AG09319 (cell line): Measurements from ENCODE around the gene CISTR.

Experiments used
- DNase-seq: peaks from one replicate; pipeline ENCODE4 v3.0.0-alpha.2; 2010; ENCODE audit warnings: low read depth; ENCODE audit errors: extremely low read depth
- TF ChIP-seq, protein P1 (sequence below): IDR thresholded peaks from 2 replicates; pipeline ENCODE4 v1.5.1; 2011; ENCODE audit warnings: low read depth, mild to moderate bottlenecking, inconsistent platforms, low read length, moderate library complexity

Gene CISTR

DNA sequence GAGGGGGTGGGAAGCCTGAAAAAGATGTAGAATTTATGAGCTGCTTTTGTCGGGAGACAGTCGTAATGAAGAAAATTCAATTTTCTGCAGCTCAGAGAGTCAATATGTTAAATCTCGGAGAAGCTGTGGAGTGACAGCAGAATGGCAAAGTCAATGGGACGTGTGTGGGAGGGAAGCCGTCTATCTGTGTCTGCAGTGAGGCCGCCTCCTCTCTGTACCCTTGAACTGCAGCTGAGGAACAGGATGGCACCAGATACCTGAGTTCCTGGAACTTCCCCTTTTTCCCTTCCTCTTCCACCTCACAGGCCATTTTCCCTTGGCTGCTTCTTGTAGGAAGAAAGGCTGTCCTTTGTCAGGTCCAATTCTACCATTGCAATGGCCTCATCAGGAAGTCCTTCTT, 15.2 kb downstream of the CISTR start:
- TF ChIP-seq, protein P1, sequence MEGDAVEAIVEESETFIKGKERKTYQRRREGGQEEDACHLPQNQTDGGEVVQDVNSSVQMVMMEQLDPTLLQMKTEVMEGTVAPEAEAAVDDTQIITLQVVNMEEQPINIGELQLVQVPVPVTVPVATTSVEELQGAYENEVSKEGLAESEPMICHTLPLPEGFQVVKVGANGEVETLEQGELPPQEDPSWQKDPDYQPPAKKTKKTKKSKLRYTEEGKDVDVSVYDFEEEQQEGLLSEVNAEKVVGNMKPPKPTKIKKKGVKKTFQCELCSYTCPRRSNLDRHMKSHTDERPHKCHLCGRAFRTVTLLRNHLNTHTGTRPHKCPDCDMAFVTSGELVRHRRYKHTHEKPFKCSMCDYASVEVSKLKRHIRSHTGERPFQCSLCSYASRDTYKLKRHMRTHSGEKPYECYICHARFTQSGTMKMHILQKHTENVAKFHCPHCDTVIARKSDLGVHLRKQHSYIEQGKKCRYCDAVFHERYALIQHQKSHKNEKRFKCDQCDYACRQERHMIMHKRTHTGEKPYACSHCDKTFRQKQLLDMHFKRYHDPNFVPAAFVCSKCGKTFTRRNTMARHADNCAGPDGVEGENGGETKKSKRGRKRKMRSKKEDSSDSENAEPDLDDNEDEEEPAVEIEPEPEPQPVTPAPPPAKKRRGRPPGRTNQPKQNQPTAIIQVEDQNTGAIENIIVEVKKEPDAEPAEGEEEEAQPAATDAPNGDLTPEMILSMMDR = no peak
- no peak for DNase-seq

DNA sequence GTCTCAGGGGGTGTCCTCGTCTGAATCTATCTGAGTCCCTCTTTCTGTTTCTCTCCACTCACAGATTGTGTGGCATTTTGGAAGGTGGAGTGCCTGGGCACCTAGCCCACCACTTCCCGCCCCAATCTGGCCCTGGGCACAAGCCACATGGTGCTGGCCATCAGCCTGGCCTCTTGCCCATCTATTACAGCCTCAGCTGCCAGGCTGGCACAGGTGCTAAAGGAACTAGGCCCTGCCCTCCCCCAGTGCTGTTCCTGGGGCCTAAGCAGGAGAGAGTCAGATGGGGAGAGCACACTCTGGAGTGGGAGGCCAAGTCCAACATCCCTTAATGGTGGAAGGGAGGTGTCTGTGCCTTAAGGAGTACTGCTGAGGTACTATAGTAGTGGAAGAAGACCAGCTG, 16.2 kb downstream of the CISTR start:
- DNase-seq = no peak
- TF ChIP-seq, protein P1 = no peak

DNA sequence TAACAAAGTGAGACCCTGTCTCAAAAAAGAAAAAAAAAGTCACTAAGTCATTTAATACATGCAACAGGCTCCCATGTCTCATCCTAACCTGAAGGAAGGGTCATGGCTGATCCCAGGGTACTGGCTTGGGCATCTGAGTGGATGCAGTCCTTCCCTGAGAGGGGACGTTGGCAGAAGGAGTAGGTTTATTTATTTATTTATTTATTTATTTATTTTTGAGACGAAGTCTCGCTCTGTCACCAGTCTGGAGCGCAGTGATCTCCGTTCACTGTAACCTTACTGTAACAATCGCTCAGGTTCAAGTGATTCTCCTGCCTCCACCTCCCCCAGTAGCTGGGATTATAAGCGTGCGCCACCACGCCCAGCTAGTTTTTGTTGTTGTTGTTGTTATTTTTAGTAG, 17.4 kb downstream of the CISTR start:
- DNase-seq = no peak
- TF ChIP-seq, protein P1 = no peak

DNA sequence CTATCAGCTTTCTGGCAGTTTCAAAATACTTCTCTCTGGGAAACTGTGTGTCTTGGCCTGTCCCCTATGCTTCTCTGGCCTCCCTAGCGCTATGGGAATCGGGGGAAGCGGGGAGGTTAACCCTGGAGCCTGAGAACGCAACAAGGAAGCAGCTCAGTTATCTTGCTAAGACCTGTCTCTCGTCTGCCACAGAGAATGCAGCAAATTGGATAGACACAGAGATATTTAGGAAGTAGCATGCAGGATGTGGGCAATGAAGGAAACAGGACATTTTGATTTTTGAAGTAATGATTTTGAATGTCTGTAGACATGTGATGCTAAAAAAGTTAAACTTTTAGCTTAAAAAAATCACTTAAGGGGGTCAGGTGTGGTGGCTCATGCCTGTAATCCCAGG, 18.0 kb downstream of the CISTR start:
- no peak for DNase-seq
- TF ChIP-seq, protein P1 = no peak

DNA sequence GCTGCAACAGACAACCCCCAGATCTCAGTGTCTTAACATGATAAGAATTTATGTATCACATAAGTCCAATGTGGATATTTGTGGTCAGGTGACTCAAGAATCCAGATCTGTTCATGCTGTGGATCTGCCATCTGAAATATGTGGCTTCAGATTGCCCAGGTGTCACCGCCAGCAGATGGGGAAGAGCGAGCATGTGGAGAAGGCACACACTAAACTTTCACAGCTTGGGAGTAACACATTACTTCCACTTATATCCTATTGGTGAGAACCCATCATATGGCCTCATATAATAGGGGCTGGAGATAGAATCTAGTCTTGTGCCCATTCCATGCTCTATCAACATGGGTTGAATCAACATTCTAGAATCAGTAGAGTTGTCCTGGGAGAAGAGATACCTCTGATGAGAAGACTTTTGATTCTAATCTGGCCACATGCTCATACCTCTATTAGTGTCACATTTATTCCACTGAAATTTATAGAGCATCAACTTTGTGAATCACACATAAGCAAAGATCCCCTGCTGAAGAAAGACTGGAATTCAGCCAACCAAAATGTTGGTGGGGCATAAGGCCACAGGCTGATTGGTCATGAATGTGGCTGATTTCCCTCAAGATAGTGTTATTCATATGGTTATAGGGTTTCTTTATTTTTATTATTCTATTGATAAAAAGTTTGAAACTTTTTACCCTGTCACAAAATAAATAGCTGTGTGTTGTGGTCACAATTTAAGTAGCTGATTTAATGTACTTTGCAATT, 18.6 kb downstream of the CISTR start:
- TF ChIP-seq, protein P1 = no peak
- no peak for DNase-seq

DNA sequence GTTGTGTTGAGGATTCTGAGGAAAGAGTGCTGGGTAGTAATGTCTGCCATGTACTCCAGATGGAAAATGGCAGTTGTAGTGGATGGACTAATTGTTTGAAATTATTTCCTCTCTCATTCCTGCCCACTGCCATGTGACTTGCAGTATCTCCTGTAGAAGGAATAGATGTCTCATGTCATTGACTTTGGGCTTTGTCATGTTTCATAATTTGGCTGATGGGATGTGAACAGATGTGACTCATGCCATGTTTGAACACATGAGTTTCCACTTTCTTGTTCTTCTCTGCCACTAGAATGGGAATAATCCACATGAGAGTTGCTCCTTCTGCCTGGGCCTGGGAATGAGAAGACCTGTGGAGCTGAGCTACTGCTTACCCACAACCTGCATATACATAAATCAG, 22.1 kb downstream of the CISTR start:
- DNase-seq = no peak

DNA sequence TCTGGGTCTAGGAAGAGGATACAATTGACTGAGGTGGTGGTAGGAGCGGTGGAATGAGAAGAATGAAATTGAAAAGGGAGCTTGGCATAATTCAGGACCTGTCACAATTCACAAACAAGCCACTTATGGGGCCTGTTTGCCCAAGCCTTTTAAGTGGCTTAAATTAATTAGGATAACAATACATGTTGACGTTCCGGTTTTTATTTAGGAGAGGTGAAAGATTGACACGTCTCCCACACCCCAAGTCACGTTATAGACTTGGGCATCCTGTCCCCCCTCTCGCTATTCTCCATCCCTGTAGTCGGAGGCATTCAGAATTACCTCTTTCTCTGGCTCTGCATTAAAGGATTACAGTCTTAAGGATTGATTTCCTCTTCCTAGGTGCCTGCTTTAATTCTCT, 23.6 kb downstream of the CISTR start:
- DNase-seq = no peak
- TF ChIP-seq, protein P1 = no peak

More for the DNA sequence above, 22.1 kb downstream of the CISTR start:
- TF ChIP-seq, protein P1 = no peak
